HG03175 (cell line): ENCODE data around the gene SORCS2.

Source experiments
- ATAC-seq: cut with Tn5 transposase; IDR thresholded peaks from one replicate; pipeline ENCODE4 v1.9.1; 2021; ENCODE audit warnings: mild to moderate bottlenecking, moderate library complexity; ENCODE audit not compliant: unreplicated experiment

Gene SORCS2

GRCh38 chr4:7666011-7666410 is 473.7 kb downstream of the SORCS2 start:
- ATAC-seq = no peak

- ATAC-seq = no peak
Observed at GRCh38 chr4:7666744-7667143, 474.4 kb downstream of the SORCS2 start.

- no peak for ATAC-seq
Observed at GRCh38 chr4:7668271-7668670, 475.9 kb downstream of the SORCS2 start.

GRCh38 chr4:7668826-7669225 is 476.5 kb downstream of the SORCS2 start:
- ATAC-seq = no peak

- no peak for ATAC-seq
Observed at GRCh38 chr4:7672601-7673000, 480.3 kb downstream of the SORCS2 start.

GRCh38 chr4:7673121-7673520 is 480.8 kb downstream of the SORCS2 start:
- no peak for ATAC-seq

GRCh38 chr4:7674706-7675105 is 482.4 kb downstream of the SORCS2 start:
- ATAC-seq = no peak

GRCh38 chr4:7675136-7675535 is 482.8 kb downstream of the SORCS2 start:
- ATAC-seq = no peak

- ATAC-seq = no peak
Observed at GRCh38 chr4:7675612-7676320, 483.4 kb downstream of the SORCS2 start.

- ATAC-seq = no peak
Observed at GRCh38 chr4:7676398-7676922, 484.1 kb downstream of the SORCS2 start.

GRCh38 chr4:7677086-7677485 is 484.7 kb downstream of the SORCS2 start:
- no peak for ATAC-seq

- ATAC-seq = no peak
Observed at GRCh38 chr4:7677799-7678301, 485.5 kb downstream of the SORCS2 start.

- ATAC-seq = no peak
Observed at GRCh38 chr4:7678318-7678852, 486.0 kb downstream of the SORCS2 start.

- no peak for ATAC-seq
Observed at GRCh38 chr4:7679406-7680040, 487.2 kb downstream of the SORCS2 start.

- ATAC-seq = no peak
Observed at GRCh38 chr4:7680106-7680505, 487.8 kb downstream of the SORCS2 start.

GRCh38 chr4:7680731-7681130 is 488.4 kb downstream of the SORCS2 start:
- no peak for ATAC-seq

GRCh38 chr4:7683126-7683703 is 490.9 kb downstream of the SORCS2 start:
- ATAC-seq = no peak

- ATAC-seq = no peak
Observed at GRCh38 chr4:7684294-7684693, 492.0 kb downstream of the SORCS2 start.

- ATAC-seq = no peak
Observed at GRCh38 chr4:7686070-7686870, 493.9 kb downstream of the SORCS2 start.

GRCh38 chr4:7687006-7687405 is 494.7 kb downstream of the SORCS2 start:
- no peak for ATAC-seq

GRCh38 chr4:7687796-7688195 is 495.5 kb downstream of the SORCS2 start:
- ATAC-seq = no peak
